ENCODE measurements around the gene CCL15.

The CCL15 gene

GRCh38 chr17:35981908-35982330 is 19.4 kb downstream of the CCL15 start:
- DNase-seq (ENCODE audit: low read depth) = no peak
- TF ChIP-seq CTCF (conservative IDR thresholded peaks at IDR 0.05; ENCODE audit: low read length) = no peak
- H3K4me3 ChIP-seq (ENCODE audit: low read length) = no peak overlapping the region

GRCh38 chr17:35981246-35981645 is 20.1 kb downstream of the CCL15 start, which contains the start of gene CCL16:
TSS of gene CCL16 (minus strand) at chr17:35981497. CDS start at chr17:35981420, 77 bp downstream.
- no peak for TF ChIP-seq CTCF (conservative IDR thresholded peaks at IDR 0.05; ENCODE audit: low read length)
- DNase-seq (ENCODE audit: low read depth) = no peak
- H3K4me3 ChIP-seq (ENCODE audit: low read length) = no peak within 1 kb of the TSS

- DNase-seq (ENCODE audit: low read depth) = no peak
- no peak for TF ChIP-seq CTCF (conservative IDR thresholded peaks at IDR 0.05; ENCODE audit: low read length)
- no peak overlapping the region for H3K4me3 ChIP-seq (ENCODE audit: low read length)
Observed at GRCh38 chr17:35978346-35978745, 23.0 kb downstream of the CCL15 start.

GRCh38 chr17:35977509-35977908 is 23.8 kb downstream of the CCL15 start:
- no peak overlapping the region for H3K4me3 ChIP-seq (ENCODE audit: low read length)
- no peak for TF ChIP-seq CTCF (conservative IDR thresholded peaks at IDR 0.05; ENCODE audit: low read length)

GRCh38 chr17:35973333-35974260 is 27.8 kb downstream of the CCL15 start:
- no peak overlapping the region for H3K4me3 ChIP-seq (ENCODE audit: low read length)
- peak; percentile 9 for DNase-seq (ENCODE audit: low read depth)
- no peak for TF ChIP-seq CTCF (conservative IDR thresholded peaks at IDR 0.05; ENCODE audit: low read length)

More at GRCh38 chr17:35977509-35977908, 23.8 kb downstream of the CCL15 start:
- DNase-seq (ENCODE audit: low read depth) = no peak

- no peak for TF ChIP-seq CTCF (conservative IDR thresholded peaks at IDR 0.05; ENCODE audit: low read length)
- H3K4me3 ChIP-seq (ENCODE audit: low read length) = no peak overlapping the region
- no peak for DNase-seq (ENCODE audit: low read depth)
Observed at GRCh38 chr17:35972945-35973332, 28.4 kb downstream of the CCL15 start.

- H3K4me3 ChIP-seq (ENCODE audit: low read length) = no peak overlapping the region
- DNase-seq (ENCODE audit: low read depth) = no peak
- TF ChIP-seq CTCF (conservative IDR thresholded peaks at IDR 0.05; ENCODE audit: low read length) = no peak
Observed at GRCh38 chr17:35972535-35972934, 28.8 kb downstream of the CCL15 start.

All from AG10803 (cell line).